Thymus (tissue), 11 donors: Measurements from ENCODE around the gene CST6. TPM values are rescaled to one million over a fixed set of nuclear protein-coding genes. Genes with fewer than 3 reads are reported as not detected.
"Not testable (repeated sequence)": the region's sequence is repeated elsewhere in the genome, so short reads cannot be mapped to it uniquely, and the experiment has no call there.

ENCODE experiments used
- DNase-seq, 9 donors: peaks; one replicate each; pipeline ENCODE4 v3.0.0-alpha.2; 2013; ENCODE audit warnings: low spot score in 9 of 9, low read depth in 6 of 9, missing footprints in 1 of 9
- H3K27ac ChIP-seq, 2 donors: one replicate each; pipeline ENCODE4 v1.5.1; 2013; ENCODE audit warnings: control low read depth in 1 of 2, low read depth in 1 of 2, low read length in 1 of 2, mild to moderate bottlenecking in 1 of 2, moderate library complexity in 1 of 2
- H3K27me3 ChIP-seq, 2 donors: one replicate each; pipeline ENCODE4 v1.5.1; 2013; ENCODE audit warnings: low read length in 1 of 2; ENCODE audit not compliant: control insufficient read depth in 2 of 2, insufficient read depth in 1 of 2
- H3K36me3 ChIP-seq, 2 donors: one replicate each; pipeline ENCODE4 v1.5.1; 2013; ENCODE audit warnings: low read length in 1 of 2, mild to moderate bottlenecking in 1 of 2, moderate library complexity in 1 of 2; ENCODE audit not compliant: control insufficient read depth in 2 of 2, insufficient read depth in 2 of 2
- H3K4me1 ChIP-seq, 2 donors: one replicate each; pipeline ENCODE4 v1.5.1; 2013; ENCODE audit warnings: low read length in 2 of 2; ENCODE audit not compliant: control insufficient read depth in 2 of 2, insufficient read depth in 2 of 2
- H3K4me3 ChIP-seq, 2 donors: one replicate each; pipeline ENCODE4 v1.5.1; 2013; ENCODE audit warnings: low read length in 2 of 2, control low read depth in 1 of 2, mild to moderate bottlenecking in 1 of 2
- H3K9me3 ChIP-seq, 2 donors: one replicate each; pipeline ENCODE4 v1.5.1; 2013; ENCODE audit warnings: low read length in 1 of 2, mild to moderate bottlenecking in 1 of 2; ENCODE audit not compliant: control insufficient read depth in 2 of 2, insufficient read depth in 1 of 2
- WGBS: extraction: QIAGEN DNeasy Blood & Tissue Kit; methylation state at CpG from one replicate; pipeline ENCODE4 v1.1.7; 2013; 5-methylcytosine and 5-hydroxymethylcytosine counted together
- polyA plus RNA-seq: library from polyadenylated mRNA; stranded (reverse); fragments of 200-250 nt; gene quantifications from one replicate; pipeline ENCODE4 v1.2.3, GENCODE V29; 2013
- total RNA-seq: library from RNA; stranded (reverse); fragments of 120-200 nt; gene quantifications from one replicate; pipeline ENCODE4 v1.2.4, GENCODE V29; 2013
- donor health status: healthy.

CST6 gene
- total and polyA plus RNA-seq, 2 donors: 0.66 to 23.0 TPM

GRCh38 chr11:66020212-66020611 lies 8.4 kb downstream of the CST6 start:
- H3K4me3 ChIP-seq: no peak overlapping the region
- 85% methylated on average over 8 of the region's 8 CpGs for WGBS
- no peak for DNase-seq
- peaks cover 4 to 30% of the 10 kb centered on the region in 2 donors for H3K27me3 ChIP-seq
- H3K36me3 ChIP-seq: no peaks in the 10 kb centered on the region
- H3K4me1 ChIP-seq: peaks cover 0 to 3% of the 10 kb centered on the region in 2 donors
- H3K27ac ChIP-seq: no peak overlapping the region
- no peaks in the 10 kb centered on the region for H3K9me3 ChIP-seq

- H3K4me3 ChIP-seq: no peak overlapping the region
- no peak for DNase-seq
- H3K27ac ChIP-seq: no peak overlapping the region
- 79% methylated on average over 25 of the region's 25 CpGs for WGBS
- H3K4me1 ChIP-seq: peaks cover 0 to 3% of the 10 kb centered on the region in 2 donors
- H3K9me3 ChIP-seq: no peaks in the 10 kb centered on the region
- H3K27me3 ChIP-seq: peaks cover 4 to 30% of the 10 kb centered on the region in 2 donors
- no peaks in the 10 kb centered on the region for H3K36me3 ChIP-seq
Observed at GRCh38 chr11:66020618-66021357, 9.0 kb downstream of the CST6 start.

GRCh38 chr11:66022401-66023185 lies 10.8 kb downstream of the CST6 start:
- DNase-seq: peak in 8 of 9 donors; percentile 15 to 74 (median 63)
- Histone ChIP-seq H3K4me1 (peaks cover 0 to 3% of the 10 kb centered on the region in 2 donors), H3K27ac (no peak overlapping the region), H3K36me3 (no peaks in the 10 kb centered on the region), H3K9me3 (no peaks in the 10 kb centered on the region), H3K27me3 (peaks cover 4 to 33% of the 10 kb centered on the region in 2 donors), H3K4me3 (no peak overlapping the region)
- WGBS: 25% methylated on average over 46 of the region's 46 CpGs

- H3K4me3 ChIP-seq, H3K36me3 ChIP-seq, H3K27ac ChIP-seq, H3K9me3 ChIP-seq, DNase-seq, H3K4me1 ChIP-seq: not testable (repeated sequence)
- WGBS: 95% methylated on average over 5 of the region's 5 CpGs
- peaks cover 4 to 33% of the 10 kb centered on the region in 2 donors for H3K27me3 ChIP-seq
Observed at GRCh38 chr11:66023186-66023440, 11.3 kb downstream of the CST6 start.

GRCh38 chr11:66026017-66026529 lies 14.3 kb downstream of the CST6 start, which contains the start of gene CATSPER1:
Gene CATSPER1 (minus strand): TSS chr11:66026479. CDS start chr11:66026379, 100 bp downstream.
- DNase-seq: no peak
- 97% methylated on average over 18 of the region's 18 CpGs for WGBS
- Histone ChIP-seq H3K27me3 (peaks cover 4 to 32% of the 10 kb centered on the region in 2 donors), H3K4me1 (peaks cover 0 to 3% of the 10 kb centered on the region in 2 donors), H3K9me3 (no peaks in the 10 kb centered on the region), H3K36me3 (no peaks in the 10 kb centered on the region), H3K4me3 (no peak within 1 kb of the TSS), H3K27ac (no peak within 1 kb of the TSS)

- H3K4me1 ChIP-seq: no peaks in the 10 kb centered on the region
- peaks cover 0 to 11% of the 10 kb centered on the region in 2 donors for H3K9me3 ChIP-seq
- DNase-seq: no peak
- peaks cover 0 to 9% of the 10 kb centered on the region in 2 donors for H3K27me3 ChIP-seq
- H3K36me3 ChIP-seq: no peaks in the 10 kb centered on the region
- WGBS: 94% methylated on average over 8 of the region's 8 CpGs
- no peak overlapping the region for H3K27ac ChIP-seq
- no peak overlapping the region for H3K4me3 ChIP-seq
Observed at GRCh38 chr11:66032957-66033735, 21.3 kb downstream of the CST6 start.

GRCh38 chr11:66035653-66036333 lies 24.0 kb downstream of the CST6 start:
- H3K36me3 ChIP-seq: no peaks in the 10 kb centered on the region
- H3K27ac ChIP-seq: no peak overlapping the region
- H3K9me3 ChIP-seq: peaks cover 0 to 11% of the 10 kb centered on the region in 2 donors
- WGBS: 90% methylated on average over 9 of the region's 9 CpGs
- H3K27me3 ChIP-seq: peaks cover 0 to 6% of the 10 kb centered on the region in 2 donors
- H3K4me3 ChIP-seq: no peak overlapping the region
- H3K4me1 ChIP-seq: no peaks in the 10 kb centered on the region
- no peak for DNase-seq

- DNase-seq: no peak
- 94% methylated on average over 5 of the region's 5 CpGs for WGBS
Observed at GRCh38 chr11:66036334-66036710, 24.5 kb downstream of the CST6 start.

More at GRCh38 chr11:66036334-66036710, 24.5 kb downstream of the CST6 start:
- no peak overlapping the region for H3K4me3 ChIP-seq
- no peaks in the 10 kb centered on the region for H3K36me3 ChIP-seq
- H3K27ac ChIP-seq: no peak overlapping the region
- H3K4me1 ChIP-seq: no peaks in the 10 kb centered on the region
- peaks cover 0 to 11% of the 10 kb centered on the region in 2 donors for H3K9me3 ChIP-seq
- H3K27me3 ChIP-seq: peaks cover 0 to 4% of the 10 kb centered on the region in 2 donors
